ENCODE results near the gene TBC1D19. TPM values are rescaled to one million over a fixed set of nuclear protein-coding genes. Genes with fewer than 3 reads are reported as not detected.
"Not testable (repeated sequence)": the region's sequence is repeated elsewhere in the genome, so short reads cannot be mapped to it uniquely, and the experiment has no call there.

TBC1D19 gene
- total RNA-seq, 1 donor from 2014 or later, result 8.8 TPM

GRCh38 chr4:26596843-26597242, 13.0 kb downstream of the TBC1D19 start:
- DNase-seq (ENCODE audit: low read depth, low spot score), result no peak

DNA sequence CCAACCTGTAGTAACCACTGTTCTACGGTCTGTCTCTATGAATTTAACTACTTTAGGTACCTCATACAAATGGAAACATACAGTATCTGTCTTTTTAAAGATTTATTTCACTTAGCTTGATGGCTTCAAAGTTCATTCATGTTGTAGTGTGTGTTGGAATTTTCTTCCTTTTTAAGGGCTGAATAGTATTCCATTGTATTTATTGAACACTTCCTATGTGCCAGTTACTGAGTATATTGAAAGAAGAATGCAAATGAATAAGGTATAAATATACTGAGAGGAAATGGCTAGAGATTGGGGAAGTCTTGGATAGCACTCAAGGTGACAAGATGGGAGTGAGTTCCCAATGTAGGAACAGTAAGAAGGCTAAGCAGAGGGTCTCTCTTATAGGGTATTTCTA, 17.3 kb downstream of the TBC1D19 start:
- DNase-seq (ENCODE audit: low read depth, low spot score), result no peak

- no peak for DNase-seq (ENCODE audit: low read depth, low spot score)
These were observed 23.9 kb downstream of the TBC1D19 start for GRCh38 chr4:26607776-26608175.

GRCh38 chr4:26609391-26609790, 25.5 kb downstream of the TBC1D19 start:
- no peak for DNase-seq (ENCODE audit: low read depth, low spot score)

DNA sequence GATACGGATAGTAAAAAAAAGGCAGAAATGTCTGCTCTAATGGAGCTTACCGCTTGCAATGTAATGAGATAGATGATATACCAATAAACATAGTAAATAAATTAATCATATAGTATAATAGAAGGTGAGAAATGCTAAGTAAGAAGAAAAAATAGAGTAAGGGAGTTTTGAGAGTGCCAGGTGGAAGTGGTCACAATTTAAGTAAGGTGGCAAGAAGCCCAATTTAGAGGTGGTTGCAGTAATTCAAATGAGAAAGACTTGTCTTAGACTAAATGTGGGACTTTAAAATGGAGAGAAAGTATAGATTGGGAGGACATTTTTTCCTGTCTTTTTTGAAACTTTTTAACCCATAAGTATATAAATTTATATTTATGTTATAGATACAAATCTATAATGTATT, 26.0 kb downstream of the TBC1D19 start:
- no peak for DNase-seq (ENCODE audit: low read depth, low spot score)

GRCh38 chr4:26611372-26611771, 27.5 kb downstream of the TBC1D19 start:
- DNase-seq (ENCODE audit: low read depth, low spot score), result no peak

GRCh38 chr4:26611885-26612284, 28.0 kb downstream of the TBC1D19 start:
- DNase-seq (ENCODE audit: low read depth, low spot score), result no peak

GRCh38 chr4:26613237-26613636, 29.4 kb downstream of the TBC1D19 start:
- DNase-seq (ENCODE audit: low read depth, low spot score), result no peak

DNA sequence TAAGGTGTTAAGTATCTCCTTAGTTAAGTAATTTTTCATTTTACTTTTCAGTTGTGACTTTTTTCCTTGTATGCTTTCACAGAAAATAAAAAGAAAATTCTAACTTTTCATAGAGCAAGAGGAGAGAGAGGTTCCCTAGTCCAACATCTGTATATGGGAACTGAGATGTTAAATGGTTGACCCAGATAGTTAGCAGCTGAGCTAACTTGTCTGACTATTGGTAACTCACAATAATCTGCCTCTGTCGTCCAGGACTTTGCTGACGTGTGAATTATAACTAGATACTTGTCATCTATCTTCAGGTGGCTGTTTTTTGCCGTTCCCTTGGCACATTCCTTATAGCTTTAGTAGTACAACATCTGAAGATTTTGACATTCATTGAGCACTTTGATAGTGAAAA, 29.9 kb downstream of the TBC1D19 start:
- DNase-seq (ENCODE audit: low read depth, low spot score), result no peak

- DNase-seq (ENCODE audit: low read depth, low spot score), result no peak
These were observed 35.9 kb downstream of the TBC1D19 start for GRCh38 chr4:26619784-26620183.

GRCh38 chr4:26621366-26621765, 37.5 kb downstream of the TBC1D19 start:
- DNase-seq (ENCODE audit: low read depth, low spot score), result no peak

- DNase-seq (ENCODE audit: low read depth, low spot score), result no peak
These were observed 39.0 kb downstream of the TBC1D19 start for GRCh38 chr4:26622913-26623312.

GRCh38 chr4:26626658-26627057, 42.8 kb downstream of the TBC1D19 start:
- DNase-seq (ENCODE audit: low read depth, low spot score), result not testable (repeated sequence)

- DNase-seq (ENCODE audit: low read depth, low spot score), result no peak
These were observed 49.0 kb downstream of the TBC1D19 start for GRCh38 chr4:26632916-26633315.

DNA sequence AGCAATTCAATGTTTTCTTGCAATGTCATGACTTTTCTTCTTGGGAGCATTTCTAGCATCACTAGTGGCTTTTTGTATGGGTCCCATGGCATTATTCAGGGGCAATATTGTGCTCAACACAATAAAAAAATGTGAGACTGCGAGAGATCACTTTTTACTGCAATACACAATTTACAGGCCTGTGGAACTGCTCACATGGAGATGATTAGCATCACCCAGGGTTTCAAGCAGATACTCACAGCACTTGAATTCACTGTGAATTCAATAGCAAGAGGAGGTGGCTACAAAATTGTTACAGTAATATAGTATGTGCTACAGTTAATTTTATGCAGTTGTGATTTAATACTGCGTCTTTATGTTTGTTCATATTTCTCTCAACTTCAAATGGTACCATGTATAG, 50.4 kb downstream of the TBC1D19 start:
- DNase-seq (ENCODE audit: low read depth, low spot score), result no peak

- DNase-seq (ENCODE audit: low read depth, low spot score), result no peak
These were observed 52.6 kb downstream of the TBC1D19 start for GRCh38 chr4:26636458-26636857.

- not testable (repeated sequence) for DNase-seq (ENCODE audit: low read depth, low spot score)
These were observed 56.8 kb downstream of the TBC1D19 start for GRCh38 chr4:26640639-26641038.

- DNase-seq (ENCODE audit: low read depth, low spot score), result no peak
These were observed 63.8 kb downstream of the TBC1D19 start for GRCh38 chr4:26647523-26648224.

DNA sequence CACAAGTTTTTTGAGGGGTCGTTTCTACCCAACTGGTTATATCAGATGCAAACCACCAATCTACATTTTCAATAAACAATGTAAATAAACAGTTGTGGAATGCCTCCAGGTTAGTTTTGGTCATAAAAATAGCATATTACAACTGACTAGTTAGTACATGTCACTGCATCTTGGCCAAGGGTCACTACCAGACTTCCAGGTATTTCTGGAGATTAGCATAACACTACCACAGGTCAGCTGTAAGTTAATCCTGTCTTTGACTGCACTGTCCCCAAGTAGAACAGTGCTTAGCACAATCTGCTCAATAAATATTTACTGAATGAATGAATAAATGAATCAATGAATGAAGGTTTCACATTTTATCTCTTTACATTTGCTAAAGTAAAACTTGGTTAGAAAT, 64.4 kb downstream of the TBC1D19 start:
- no peak for DNase-seq (ENCODE audit: low read depth, low spot score)

GRCh38 chr4:26660261-26660660, 76.4 kb downstream of the TBC1D19 start:
- no peak for DNase-seq (ENCODE audit: low read depth, low spot score)

GRCh38 chr4:26663888-26664287, 80.0 kb downstream of the TBC1D19 start:
- DNase-seq (ENCODE audit: low read depth, low spot score), result no peak

DNA sequence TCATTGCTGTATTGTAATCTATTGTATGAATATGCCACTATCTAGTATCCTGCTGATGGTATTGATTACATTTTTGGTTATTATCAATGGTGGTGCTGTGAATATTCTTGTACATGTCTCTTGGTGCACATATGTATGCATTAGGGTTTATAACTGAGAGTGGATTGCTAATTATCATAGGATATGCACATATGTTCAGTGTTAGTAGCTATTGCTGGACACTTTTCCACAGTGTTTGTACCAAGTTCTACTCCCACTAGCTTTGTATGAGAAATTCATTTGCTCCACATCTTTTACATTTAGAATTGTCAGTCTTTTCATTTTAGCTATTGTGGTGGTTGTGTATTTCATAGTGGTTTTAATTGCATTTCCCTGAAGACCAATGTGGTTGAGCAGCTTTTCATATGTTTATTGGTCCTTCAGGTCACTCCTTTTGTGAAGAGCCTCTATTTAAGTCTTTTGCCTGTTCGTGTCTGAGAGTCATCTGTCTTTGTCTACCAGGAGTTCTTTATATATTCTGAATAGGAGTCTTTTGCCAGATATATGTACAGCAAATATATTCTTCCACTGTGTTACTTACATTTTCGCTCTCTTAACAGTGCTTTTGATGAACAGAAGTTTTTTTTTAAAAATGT, 87.1 kb downstream of the TBC1D19 start:
- DNase-seq (ENCODE audit: low read depth, low spot score), result no peak

DNA sequence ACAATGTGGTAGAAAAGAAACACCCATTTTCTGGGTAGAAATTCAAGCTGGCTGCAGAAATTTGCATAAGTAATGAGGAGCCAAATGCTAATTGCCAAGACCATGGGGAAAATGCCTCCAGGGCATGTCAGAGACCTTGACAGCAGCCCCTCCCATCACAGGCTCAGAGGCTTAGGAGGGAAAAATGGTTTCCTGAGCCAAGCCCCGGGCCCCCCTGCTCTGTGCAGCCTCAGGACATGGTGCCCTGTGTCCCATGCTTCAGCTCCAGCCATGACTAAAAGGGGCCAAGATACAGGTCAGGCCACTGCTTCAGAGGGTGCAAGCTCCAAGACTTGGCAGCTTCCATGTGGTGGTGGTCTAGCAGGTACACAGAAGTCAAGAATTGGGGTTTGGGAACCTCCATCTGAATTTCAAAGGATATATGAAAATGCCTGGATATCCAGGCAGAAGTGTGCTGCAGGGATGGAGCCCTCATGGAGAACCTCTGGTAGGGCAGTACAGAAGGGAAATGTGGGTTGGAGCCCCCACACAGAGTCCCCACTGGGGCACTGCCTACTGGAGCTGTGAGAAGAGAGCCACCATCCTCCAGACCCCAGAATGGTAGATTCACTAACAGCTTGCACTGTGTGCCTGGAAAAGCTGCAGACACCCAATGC, 95.3 kb downstream of the TBC1D19 start:
- DNase-seq (ENCODE audit: low read depth, low spot score), result not testable (repeated sequence)

All from pulmonary artery endothelial cell (primary cell).